GM19193 (cell line): ENCODE data around the gene FCER1A.

Experiments
- POLR2A ChIP-seq: IDR thresholded peaks from 4 replicates; pipeline ENCODE4 v1.6.1; 2011; ENCODE audit not compliant: insufficient read depth, insufficient read length; ENCODE audit errors: extremely low read depth

FCER1A gene

GRCh38 chr1:159302095-159302494 is at the start of gene FCER1A:
TSS of gene FCER1A (plus strand) at chr1:159302336. CDS start at chr1:159302365, 29 bp downstream.
- TF ChIP-seq POLR2A, result no peak

GRCh38 chr1:159261311-159261710 is 40.8 kb upstream of the FCER1A start:
- no peak for TF ChIP-seq POLR2A

- no peak for TF ChIP-seq POLR2A
Measured at GRCh38 chr1:159261721-159262494, 40.2 kb upstream of the FCER1A start.

DNA sequence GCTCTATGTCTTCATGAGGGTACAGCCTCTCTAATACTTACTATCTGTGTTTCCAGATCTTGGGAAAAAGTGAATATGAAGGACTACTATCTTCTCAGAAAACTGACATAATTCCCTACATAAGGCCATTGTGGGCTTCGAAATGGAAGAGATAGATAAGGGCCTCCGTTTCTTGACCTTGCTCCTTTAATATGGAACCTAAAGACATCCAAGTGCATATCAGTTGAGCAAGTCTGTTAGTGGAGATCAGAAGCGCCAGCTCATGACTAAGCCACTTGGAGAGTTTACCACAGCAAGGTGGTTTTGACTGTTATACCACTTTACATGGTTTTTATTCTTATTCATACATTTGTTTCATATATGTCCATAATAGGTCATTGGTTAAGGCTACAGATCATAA is 35.3 kb upstream of the FCER1A start:
- no peak for TF ChIP-seq POLR2A

DNA sequence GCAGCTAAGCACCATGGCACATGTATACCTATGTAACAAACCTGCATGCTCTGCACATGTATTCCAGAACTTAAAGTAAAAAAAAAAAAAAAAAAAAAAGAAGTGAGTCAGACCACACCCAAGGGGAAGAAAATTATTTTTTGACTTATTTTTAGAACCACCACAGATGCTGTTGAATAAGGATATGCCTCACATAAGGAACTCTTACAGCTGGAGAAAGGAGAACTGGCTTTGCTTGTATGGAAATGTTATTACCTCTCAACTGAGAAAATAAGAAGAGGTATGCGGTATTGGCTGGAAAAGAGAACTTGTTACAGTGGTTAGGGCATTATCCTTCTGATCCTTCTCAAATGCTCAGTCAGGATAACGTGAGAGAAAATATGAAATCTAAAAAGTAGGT is 27.5 kb upstream of the FCER1A start:
- TF ChIP-seq POLR2A, result no peak

DNA sequence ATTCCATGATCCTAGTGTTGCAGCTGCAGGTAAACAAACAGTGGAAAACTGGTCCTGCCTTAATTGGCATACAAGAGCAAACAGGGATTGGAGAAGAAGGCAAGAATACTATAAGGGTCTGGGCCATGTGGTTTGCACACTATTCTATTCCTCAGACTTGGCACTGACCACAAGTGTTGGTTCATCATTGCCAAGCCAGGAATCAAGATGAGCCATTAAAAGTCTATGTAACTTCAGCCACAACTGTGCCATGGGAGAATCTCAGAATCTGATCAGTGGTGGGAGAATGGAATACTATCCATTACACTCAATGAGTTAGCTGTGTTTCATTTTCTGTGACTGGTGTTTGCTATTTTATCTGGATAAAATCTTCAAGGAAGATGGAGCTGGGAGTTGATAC is 26.2 kb upstream of the FCER1A start:
- TF ChIP-seq POLR2A, result no peak

DNA sequence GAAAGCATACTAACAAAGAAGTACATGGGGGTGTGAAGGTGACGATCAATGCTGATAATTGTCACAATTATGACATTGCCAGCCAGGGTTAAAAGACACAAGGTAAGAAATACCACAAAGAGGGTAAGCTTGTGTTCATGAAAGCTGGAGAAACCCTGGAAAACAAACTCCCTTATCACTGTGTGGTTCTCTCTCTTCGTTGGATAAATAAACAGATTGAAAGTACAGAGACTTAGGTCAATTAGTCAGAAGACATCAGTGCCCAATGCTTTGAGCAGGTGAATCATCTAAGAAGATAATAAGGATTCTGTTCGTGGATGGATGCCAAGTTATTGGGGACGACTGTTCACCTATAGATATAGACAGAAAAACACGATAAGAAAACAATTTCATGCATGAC is 22.4 kb upstream of the FCER1A start:
- no peak for TF ChIP-seq POLR2A

DNA sequence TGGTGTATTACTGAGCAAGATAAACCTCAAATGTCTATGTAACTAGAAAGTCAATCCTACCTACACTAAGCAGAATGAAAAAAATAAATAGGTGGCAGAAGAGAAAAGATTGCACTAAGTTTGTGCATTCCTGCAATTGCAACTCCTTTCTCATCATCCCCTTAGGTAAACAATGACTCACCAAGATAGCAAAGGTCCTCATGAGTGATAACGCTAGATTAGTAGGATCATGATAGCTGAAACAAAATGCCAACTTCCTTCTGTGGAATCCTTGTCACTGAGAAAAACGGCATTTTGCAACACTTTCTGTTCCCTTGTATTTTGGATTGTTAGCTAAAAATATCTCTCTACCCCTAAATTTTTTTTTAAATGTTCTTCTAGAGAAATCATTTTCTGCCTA is 20.0 kb upstream of the FCER1A start:
- no peak for TF ChIP-seq POLR2A

DNA sequence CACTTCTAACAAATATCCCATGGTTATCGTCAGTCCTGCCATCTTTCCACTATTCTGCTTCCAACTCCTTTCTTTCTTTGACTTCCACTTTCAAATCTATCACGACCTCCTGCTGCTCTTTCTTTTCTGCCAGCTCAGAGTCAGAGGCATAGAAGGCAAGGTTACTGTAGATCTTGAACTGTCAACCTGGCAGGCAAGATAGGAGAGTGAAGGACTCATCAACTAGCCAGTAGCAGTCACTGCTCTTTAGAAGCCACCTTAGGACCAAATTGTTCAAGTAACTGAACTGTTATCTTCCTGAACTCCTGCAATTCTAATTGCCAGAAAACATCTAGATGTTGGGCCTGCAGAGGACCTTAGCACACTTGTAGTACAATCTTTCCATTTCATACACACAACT is 13.1 kb upstream of the FCER1A start:
- TF ChIP-seq POLR2A, result no peak

DNA sequence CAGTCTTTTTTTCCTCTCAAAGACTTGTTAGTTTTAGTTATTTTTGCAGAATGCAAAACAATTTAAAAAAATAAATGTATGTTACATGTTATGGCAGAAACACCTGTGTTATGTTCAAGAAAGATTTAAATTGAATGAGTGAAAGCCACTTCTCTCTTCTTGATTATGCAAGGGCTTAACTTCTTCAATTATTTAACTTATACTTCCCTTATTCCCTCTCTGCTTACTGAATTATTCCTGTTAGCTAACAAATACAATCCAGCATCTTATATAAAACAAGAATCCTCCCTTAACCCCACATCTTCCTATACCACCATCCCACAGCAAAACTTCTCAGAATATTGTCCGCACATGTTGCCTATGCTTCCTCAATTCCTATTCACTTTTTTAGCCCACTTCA is 10.7 kb upstream of the FCER1A start:
- no peak for TF ChIP-seq POLR2A

DNA sequence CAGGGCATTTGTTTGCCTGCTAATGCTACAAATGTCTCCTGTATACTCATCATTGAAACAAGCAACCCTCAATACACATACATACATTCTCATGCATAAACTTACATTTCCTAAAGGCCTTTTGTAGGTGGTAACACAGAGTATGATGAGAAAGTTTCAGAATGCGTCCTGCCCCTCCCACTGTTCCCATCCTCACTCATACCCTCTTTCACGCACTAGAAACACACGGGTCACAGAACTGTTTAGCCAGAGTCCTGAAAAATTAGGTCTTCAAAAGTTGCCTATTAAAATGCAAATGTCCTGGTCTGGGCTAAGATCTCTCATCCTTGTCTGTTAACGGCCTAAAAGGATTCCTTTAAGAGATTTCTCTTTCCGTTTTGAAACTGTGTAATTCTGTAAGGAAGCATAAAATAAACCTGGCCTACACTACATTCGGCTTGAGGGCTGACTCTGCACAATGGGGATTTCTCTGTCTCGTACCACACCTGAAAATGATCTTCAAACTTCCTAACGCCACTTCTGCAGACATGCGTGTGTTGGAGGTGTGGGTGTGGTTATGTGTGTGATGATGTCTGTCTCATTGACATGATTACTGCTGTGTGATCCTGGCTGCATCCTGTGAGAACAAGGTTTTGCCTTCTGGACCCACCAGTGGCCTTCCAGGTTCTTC is 5.3 kb upstream of the FCER1A start:
- no peak for TF ChIP-seq POLR2A

- TF ChIP-seq POLR2A, result no peak
Measured at GRCh38 chr1:159300146-159300545, 2.0 kb upstream of the FCER1A start.

DNA sequence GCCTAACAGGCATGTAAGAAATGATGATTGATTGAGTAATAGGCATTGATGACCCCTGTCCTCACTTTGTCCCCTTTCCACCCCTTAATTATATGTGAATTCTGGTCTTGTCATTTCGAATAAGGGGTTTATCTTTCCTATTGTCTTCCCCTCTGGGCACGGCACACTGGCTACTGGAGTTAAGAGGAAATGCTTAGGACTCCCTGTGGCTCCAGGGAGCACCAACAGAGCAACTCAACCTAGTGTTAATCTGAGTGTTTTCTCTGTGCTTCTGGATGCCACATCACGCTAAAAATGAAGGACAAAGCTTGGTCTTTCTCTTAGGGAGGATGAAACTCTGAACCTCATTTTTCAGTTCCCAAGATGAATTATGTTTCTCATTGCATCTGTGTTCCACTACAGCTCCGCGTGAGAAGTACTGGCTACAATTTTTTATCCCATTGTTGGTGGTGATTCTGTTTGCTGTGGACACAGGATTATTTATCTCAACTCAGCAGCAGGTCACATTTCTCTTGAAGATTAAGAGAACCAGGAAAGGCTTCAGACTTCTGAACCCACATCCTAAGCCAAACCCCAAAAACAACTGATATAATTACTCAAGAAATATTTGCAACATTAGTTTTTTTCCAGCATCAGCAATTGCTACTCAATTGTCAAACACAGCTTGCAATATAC is 5.3 kb downstream of the FCER1A start:
- no peak for TF ChIP-seq POLR2A

DNA sequence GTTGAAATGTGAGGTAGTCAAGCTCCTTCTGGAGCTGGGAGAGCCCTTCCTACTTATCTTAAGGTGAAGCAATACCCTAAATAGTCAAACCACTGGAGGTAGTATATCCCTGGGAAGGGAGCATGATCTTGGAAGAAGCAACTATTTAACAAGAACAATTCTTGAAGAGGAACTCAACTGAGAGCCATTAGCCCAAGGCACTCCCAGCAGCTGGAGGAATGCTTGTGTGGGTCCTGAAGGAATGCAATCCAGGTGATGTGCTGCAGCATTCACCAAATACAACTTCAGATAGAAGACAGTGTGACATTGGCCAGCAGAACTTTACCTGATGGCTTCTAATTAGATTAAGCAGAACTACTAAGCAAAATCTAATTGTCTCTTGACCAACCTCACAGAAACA is 9.5 kb downstream of the FCER1A start:
- TF ChIP-seq POLR2A, result no peak

- no peak for TF ChIP-seq POLR2A
Measured at GRCh38 chr1:159315381-159315780, 13.2 kb downstream of the FCER1A start.
